ENCODE measurements around the gene GGT5.
"Not testable (repeated sequence)": the region's sequence is repeated elsewhere in the genome, so short reads cannot be mapped to it uniquely, and the experiment has no call there.

The GGT5 gene

DNA sequence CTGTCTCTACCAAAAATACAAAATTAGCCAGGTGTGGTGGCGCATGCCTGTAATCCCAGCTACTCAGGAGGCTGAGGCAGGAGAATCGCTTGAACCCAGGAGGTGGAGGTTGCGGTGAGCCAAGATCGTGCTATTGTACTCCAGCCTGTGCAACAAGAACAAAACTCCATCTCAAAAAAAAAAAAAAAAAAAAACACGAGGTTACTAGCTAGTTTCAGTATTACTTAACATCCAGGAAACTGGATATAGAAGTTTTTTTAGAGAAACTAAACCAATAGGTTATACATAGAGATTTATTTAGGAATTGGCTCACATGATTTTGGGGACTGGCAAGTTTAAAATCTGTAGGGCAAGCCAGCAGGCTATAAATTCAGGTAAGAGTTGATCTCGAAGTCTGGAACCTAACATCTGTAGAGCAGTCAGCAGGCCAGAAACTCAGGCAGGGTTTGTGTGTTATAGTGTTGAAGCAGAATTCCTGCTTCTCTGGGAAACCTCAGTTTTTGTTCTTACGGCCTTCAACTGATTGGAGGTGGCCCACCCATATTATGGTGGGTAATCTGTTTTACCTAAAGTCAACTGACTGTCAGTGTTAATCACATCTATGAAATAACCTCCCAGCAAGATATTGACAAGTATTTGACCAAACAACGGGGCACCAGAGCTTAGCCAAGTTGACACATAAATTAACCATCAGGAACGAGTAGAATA lies 3.7 kb downstream of the GGT5 start:
- not testable (repeated sequence) for H3K4me3 ChIP-seq (ENCODE audit: low read length); H3K27me3 ChIP-seq (ENCODE audit: insufficient read depth, low read length); H3K4me1 ChIP-seq (ENCODE audit: insufficient read depth, low read length); H3K36me3 ChIP-seq (ENCODE audit: insufficient read depth, low read depth, low read length); H3K27ac ChIP-seq (ENCODE audit: low read length); H3K9me3 ChIP-seq (ENCODE audit: insufficient read depth, low read depth, low read length); H3K9ac ChIP-seq (ENCODE audit: low read depth, low read length)

DNA sequence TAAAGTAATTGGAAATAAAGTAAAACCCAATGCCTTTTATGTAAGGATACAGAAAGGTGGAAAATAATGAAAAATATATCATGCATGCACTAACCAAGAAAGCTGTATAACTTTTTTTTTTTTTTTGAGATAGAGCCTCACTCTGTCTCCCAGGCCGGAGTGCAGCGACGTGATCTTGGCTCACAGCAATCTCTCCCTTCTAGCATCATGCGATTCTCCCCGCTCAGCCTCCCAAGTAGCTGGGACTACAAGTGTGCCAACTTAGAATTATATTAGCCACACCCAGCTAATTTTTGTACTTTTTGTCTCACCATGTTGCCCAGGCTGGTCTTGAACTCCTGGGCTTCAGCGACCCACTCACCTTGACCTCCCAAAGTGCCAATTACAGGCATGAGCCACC lies 4.5 kb downstream of the GGT5 start:
- Histone ChIP-seq H3K27ac (ENCODE audit: low read length) (no peak overlapping the region), H3K9ac (ENCODE audit: low read depth, low read length) (no peak overlapping the region)

DNA sequence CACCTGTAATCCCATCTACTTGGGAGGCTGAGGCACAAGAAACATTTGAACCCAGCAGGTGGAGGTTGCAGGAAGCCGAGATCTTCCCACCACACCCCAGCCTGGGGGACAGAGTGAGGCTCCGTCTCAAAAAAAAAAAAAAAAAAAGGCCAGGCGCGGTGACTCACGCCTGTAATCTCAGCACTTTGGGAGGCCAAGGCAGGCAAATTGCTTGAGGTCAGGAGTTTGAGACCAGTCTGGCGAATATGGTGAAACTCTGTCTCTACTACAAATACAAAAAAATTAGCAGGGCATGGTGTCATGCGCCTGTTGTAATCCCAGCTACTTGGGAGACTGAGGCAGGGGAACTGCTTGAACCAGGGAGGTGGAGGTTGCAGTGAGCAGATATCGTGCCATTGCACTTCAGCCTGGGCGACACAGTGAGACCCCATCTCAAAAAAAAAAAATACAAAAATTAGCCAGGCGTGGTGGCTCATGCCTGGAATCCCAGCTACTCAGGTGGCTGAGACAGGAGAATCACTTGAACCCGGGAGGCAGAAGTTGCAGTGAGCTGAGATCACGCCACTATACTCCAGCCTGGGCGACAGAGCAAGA lies 6.7 kb downstream of the GGT5 start:
- not testable (repeated sequence) for H3K27ac ChIP-seq (ENCODE audit: low read length); H3K9me3 ChIP-seq (ENCODE audit: insufficient read depth, low read depth, low read length); H3K9ac ChIP-seq (ENCODE audit: low read depth, low read length); H3K36me3 ChIP-seq (ENCODE audit: insufficient read depth, low read depth, low read length); H3K4me3 ChIP-seq (ENCODE audit: low read length); H3K4me1 ChIP-seq (ENCODE audit: insufficient read depth, low read length); H3K27me3 ChIP-seq (ENCODE audit: insufficient read depth, low read length)

More for the DNA sequence above, 4.5 kb downstream of the GGT5 start:
- no peaks in the 10 kb centered on the region for H3K9me3 ChIP-seq (ENCODE audit: insufficient read depth, low read depth, low read length)
- H3K4me1 ChIP-seq (ENCODE audit: insufficient read depth, low read length): no peaks in the 10 kb centered on the region
- no peaks in the 10 kb centered on the region for H3K36me3 ChIP-seq (ENCODE audit: insufficient read depth, low read depth, low read length)
- H3K4me3 ChIP-seq (ENCODE audit: low read length): no peak overlapping the region
- H3K27me3 ChIP-seq (ENCODE audit: insufficient read depth, low read length): no peaks in the 10 kb centered on the region

DNA sequence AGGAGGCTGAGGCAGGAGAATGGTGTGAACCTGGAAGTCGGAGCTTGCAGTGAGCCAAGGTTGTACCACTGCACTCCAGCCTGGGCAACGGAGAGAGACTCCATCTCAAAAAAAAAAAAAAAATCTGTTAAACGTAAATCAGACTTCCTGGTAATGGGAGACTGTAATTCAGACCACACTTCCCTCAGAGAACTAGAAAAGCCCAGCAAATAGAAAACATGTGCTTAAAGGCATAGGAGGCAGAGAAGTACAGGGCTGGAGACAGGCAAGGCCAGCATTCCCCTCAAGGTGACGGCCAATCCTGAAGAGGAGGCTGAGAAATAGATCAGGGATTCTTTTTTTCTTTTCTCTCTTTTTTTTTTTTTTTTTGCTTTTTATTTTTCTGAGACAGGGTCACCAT lies 8.2 kb downstream of the GGT5 start:
- no peaks in the 10 kb centered on the region for H3K9me3 ChIP-seq (ENCODE audit: insufficient read depth, low read depth, low read length)

DNA sequence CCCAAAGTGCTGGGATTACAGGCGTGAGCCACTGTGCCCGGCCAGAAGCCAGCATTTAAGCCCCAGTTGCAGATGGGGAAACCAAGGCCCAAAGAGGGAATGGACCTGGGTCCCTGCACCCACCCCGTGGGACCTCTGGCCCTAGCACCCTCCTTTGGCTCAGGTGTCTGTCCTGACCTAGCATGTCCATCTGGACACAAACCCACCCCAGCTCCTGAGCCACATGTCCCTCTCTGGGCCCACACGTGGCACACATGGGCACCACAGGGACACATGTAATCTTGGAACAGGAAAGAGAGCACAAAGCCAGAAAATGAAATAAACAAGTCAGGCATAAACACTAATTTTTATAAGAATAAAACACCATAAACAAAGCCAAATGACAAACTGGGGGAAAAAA lies 9.6 kb downstream of the GGT5 start:
- Histone ChIP-seq H3K27me3 (ENCODE audit: insufficient read depth, low read length) (no peaks in the 10 kb centered on the region), H3K36me3 (ENCODE audit: insufficient read depth, low read depth, low read length) (no peaks in the 10 kb centered on the region), H3K4me3 (ENCODE audit: low read length) (no peak overlapping the region), H3K27ac (ENCODE audit: low read length) (no peak overlapping the region), H3K4me1 (ENCODE audit: insufficient read depth, low read length) (no peaks in the 10 kb centered on the region), H3K9ac (ENCODE audit: low read depth, low read length) (no peak overlapping the region), H3K9me3 (ENCODE audit: insufficient read depth, low read depth, low read length) (no peaks in the 10 kb centered on the region)

More for the DNA sequence above, 8.2 kb downstream of the GGT5 start:
- Histone ChIP-seq H3K4me3 (ENCODE audit: low read length) (no peak overlapping the region), H3K4me1 (ENCODE audit: insufficient read depth, low read length) (no peaks in the 10 kb centered on the region), H3K9ac (ENCODE audit: low read depth, low read length) (no peak overlapping the region), H3K27ac (ENCODE audit: low read length) (no peak overlapping the region), H3K27me3 (ENCODE audit: insufficient read depth, low read length) (no peaks in the 10 kb centered on the region), H3K36me3 (ENCODE audit: insufficient read depth, low read depth, low read length) (no peaks in the 10 kb centered on the region)

DNA sequence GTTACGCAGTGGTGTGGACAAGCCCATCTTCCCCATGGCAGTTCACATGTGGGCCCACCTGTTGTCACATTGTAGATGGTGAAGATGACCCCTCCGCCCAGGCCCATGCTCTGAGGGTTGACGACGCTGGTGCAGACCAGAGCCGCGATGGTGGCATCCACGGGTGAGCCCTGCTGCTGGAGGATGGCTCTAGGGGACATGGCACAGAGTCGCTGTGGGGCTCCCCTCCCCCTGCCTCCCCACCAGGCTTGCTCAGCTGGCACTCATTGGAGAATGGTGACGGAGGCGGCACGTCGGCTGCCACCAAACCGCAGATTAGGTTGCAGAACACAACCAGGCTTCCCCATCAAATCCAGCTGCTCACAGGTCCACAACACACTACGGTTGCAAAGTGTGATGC lies 11.1 kb downstream of the GGT5 start:
- Histone ChIP-seq H3K36me3 (ENCODE audit: insufficient read depth, low read depth, low read length) (no peaks in the 10 kb centered on the region), H3K4me1 (ENCODE audit: insufficient read depth, low read length) (no peaks in the 10 kb centered on the region), H3K9ac (ENCODE audit: low read depth, low read length) (no peak overlapping the region), H3K4me3 (ENCODE audit: low read length) (no peak overlapping the region), H3K27me3 (ENCODE audit: insufficient read depth, low read length) (no peaks in the 10 kb centered on the region), H3K9me3 (ENCODE audit: insufficient read depth, low read depth, low read length) (no peaks in the 10 kb centered on the region), H3K27ac (ENCODE audit: low read length) (no peak overlapping the region)

DNA sequence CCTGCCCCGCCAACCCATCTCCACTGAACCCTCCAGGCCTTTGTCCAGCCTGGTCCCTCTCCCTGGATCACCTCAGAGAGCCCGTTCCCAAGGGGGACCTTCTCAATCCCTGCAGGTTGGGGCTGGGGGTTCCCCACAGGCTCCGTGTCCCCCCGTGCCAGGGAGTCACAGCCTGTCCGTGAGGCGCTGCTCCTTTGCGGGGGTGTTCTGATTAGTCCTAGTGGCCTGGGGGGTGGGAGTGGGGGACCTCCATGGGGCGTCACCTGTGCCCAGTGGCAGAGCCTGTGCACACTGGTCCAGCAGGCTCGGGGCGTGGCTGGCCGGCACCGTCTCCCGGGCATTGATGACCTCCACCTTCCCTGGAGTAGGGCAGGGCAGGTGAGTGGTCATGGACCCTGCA lies 11.6 kb downstream of the GGT5 start:
- no peaks in the 10 kb centered on the region for H3K36me3 ChIP-seq (ENCODE audit: insufficient read depth, low read depth, low read length)
- no peaks in the 10 kb centered on the region for H3K4me1 ChIP-seq (ENCODE audit: insufficient read depth, low read length)
- no peaks in the 10 kb centered on the region for H3K27me3 ChIP-seq (ENCODE audit: insufficient read depth, low read length)
- no peak overlapping the region for H3K27ac ChIP-seq (ENCODE audit: low read length)
- H3K9ac ChIP-seq (ENCODE audit: low read depth, low read length): no peak overlapping the region
- no peak overlapping the region for H3K4me3 ChIP-seq (ENCODE audit: low read length)
- no peaks in the 10 kb centered on the region for H3K9me3 ChIP-seq (ENCODE audit: insufficient read depth, low read depth, low read length)

DNA sequence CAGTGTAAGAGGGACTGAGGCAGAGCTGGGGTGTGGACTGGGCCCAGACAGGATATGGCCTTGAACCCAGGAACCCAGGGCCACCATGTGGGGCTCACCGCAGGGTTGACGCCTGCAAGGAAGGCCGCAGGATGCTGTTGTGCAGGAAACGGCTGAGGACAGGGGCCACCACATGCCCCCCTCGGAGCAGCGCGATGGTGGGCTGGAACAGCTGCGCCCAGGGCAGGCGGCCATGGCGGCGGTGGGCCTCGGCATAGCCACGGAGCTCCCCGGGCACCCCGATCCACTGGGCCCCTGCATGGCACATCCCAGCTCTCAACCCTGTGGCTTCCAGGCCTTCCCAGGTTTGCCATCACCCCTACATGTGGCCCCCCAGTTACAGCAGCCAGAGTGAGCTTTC lies 12.2 kb downstream of the GGT5 start:
- no peak overlapping the region for H3K4me3 ChIP-seq (ENCODE audit: low read length)
- H3K4me1 ChIP-seq (ENCODE audit: insufficient read depth, low read length): no peaks in the 10 kb centered on the region
- no peaks in the 10 kb centered on the region for H3K27me3 ChIP-seq (ENCODE audit: insufficient read depth, low read length)
- H3K9me3 ChIP-seq (ENCODE audit: insufficient read depth, low read depth, low read length): no peaks in the 10 kb centered on the region
- H3K9ac ChIP-seq (ENCODE audit: low read depth, low read length): no peak overlapping the region
- no peak overlapping the region for H3K27ac ChIP-seq (ENCODE audit: low read length)
- no peaks in the 10 kb centered on the region for H3K36me3 ChIP-seq (ENCODE audit: insufficient read depth, low read depth, low read length)

DNA sequence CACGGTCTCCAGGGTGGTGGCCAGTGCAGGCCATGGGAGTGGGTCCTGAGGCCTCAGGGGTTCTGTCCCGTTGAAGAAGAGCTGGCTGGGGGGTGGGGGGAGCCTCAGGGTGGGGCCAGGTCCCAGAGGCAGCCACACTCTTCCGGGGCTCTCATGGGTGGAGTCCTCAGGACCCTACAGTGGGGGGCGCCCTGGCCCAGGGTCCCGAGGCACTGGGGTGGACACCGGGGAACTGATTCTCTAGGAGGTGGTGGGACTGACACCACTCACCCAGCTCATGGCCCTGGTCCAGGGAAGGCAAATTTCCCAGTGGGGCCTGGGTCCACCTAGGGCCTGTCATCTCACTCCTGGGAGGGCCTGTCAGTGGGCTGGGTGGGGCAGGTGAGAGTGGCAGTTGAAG lies 12.8 kb downstream of the GGT5 start:
- H3K27me3 ChIP-seq (ENCODE audit: insufficient read depth, low read length): no peaks in the 10 kb centered on the region
- H3K27ac ChIP-seq (ENCODE audit: low read length): no peak overlapping the region
- H3K9ac ChIP-seq (ENCODE audit: low read depth, low read length): no peak overlapping the region
- H3K9me3 ChIP-seq (ENCODE audit: insufficient read depth, low read depth, low read length): no peaks in the 10 kb centered on the region
- H3K4me3 ChIP-seq (ENCODE audit: low read length): no peak overlapping the region
- H3K4me1 ChIP-seq (ENCODE audit: insufficient read depth, low read length): no peaks in the 10 kb centered on the region
- H3K36me3 ChIP-seq (ENCODE audit: insufficient read depth, low read depth, low read length): no peaks in the 10 kb centered on the region

DNA sequence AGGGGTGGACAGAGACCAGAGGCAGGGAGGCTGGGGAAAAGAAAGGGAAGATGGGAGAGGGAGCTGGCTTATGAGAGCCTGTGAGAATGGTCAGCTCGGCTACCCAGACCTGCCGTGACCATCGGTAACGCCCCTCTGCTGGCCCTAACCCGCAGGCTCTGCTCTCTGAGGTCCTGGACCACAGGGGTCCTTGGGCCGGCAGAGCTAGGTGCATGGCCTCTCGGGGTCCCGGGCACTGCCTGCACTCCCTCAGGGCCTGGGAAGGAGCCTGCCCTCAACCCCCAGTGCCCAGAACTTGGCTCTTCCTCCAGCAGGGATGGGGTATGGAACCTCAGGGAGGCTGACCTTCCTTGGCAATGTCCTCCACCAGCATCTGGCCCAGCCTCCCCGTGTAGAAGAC lies 13.2 kb downstream of the GGT5 start:
- Histone ChIP-seq H3K27ac (ENCODE audit: low read length) (no peak overlapping the region), H3K9ac (ENCODE audit: low read depth, low read length) (no peak overlapping the region), H3K9me3 (ENCODE audit: insufficient read depth, low read depth, low read length) (no peaks in the 10 kb centered on the region), H3K36me3 (ENCODE audit: insufficient read depth, low read depth, low read length) (no peaks in the 10 kb centered on the region), H3K27me3 (ENCODE audit: insufficient read depth, low read length) (no peaks in the 10 kb centered on the region), H3K4me1 (ENCODE audit: insufficient read depth, low read length) (no peaks in the 10 kb centered on the region), H3K4me3 (ENCODE audit: low read length) (no peak overlapping the region)

DNA sequence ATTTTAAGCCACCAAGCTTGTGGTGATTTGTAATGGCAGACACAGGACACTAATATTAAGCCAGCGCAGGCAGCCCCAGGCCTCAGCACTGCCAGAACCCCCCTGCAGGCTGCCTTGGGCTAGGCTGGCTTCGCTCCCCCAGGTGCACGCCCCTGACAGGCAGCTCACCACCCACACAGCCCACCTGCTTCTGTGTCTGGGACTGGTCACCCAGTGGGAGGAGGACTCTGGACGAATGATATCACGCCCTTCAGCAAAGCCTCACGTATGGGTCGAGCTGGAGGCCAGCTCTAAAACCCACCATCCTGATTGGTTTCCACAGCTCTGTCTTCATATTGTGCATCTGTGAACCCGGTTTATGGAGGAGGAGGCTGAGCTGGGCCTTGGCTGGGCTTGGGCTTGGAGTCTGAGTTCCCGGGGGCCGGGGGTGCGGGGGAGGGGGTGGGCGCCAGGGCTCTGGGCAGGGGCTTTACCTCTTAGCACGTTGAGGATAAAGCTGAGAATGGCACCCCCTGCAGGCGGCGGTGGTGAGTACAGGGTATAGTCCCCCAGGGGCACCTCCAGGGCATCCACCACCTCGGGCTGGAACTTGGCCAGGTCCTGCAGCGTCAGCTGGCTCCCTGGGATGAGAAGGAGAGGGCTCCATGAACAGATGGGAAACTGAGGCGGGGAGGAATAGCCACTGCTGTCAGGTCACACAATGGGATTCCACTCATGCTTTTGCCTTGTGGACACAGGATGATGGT lies 13.8 kb downstream of the GGT5 start:
- no peaks in the 10 kb centered on the region for H3K27me3 ChIP-seq (ENCODE audit: insufficient read depth, low read length)
- no peak overlapping the region for H3K9ac ChIP-seq (ENCODE audit: low read depth, low read length)
- H3K4me3 ChIP-seq (ENCODE audit: low read length): no peak overlapping the region
- no peaks in the 10 kb centered on the region for H3K9me3 ChIP-seq (ENCODE audit: insufficient read depth, low read depth, low read length)
- H3K4me1 ChIP-seq (ENCODE audit: insufficient read depth, low read length): no peaks in the 10 kb centered on the region
- H3K27ac ChIP-seq (ENCODE audit: low read length): no peak overlapping the region
- H3K36me3 ChIP-seq (ENCODE audit: insufficient read depth, low read depth, low read length): no peaks in the 10 kb centered on the region

DNA sequence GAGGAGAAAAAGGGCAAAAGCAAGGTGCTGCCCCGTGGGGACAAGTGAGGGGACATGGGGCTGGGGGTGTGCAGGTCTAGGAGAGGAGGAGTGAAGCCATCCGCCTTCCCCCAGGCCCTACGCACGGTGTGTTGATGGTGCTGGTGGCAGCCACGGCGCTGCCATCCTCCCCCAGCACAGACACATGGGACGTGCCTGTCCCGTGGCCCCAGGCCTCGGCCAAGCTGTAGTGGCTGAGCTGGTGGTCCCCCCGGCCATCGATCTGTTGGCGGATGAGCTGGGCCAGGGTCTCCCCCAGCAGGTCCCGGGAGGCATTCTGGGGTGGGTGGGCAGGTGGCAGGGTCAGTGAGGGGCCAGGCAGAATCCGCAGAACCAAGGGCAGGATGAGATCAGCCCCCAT lies 18.9 kb downstream of the GGT5 start:
- Histone ChIP-seq H3K4me3 (ENCODE audit: low read length) (no peak overlapping the region), H3K36me3 (ENCODE audit: insufficient read depth, low read depth, low read length) (no peaks in the 10 kb centered on the region), H3K9ac (ENCODE audit: low read depth, low read length) (no peak overlapping the region), H3K4me1 (ENCODE audit: insufficient read depth, low read length) (no peaks in the 10 kb centered on the region), H3K9me3 (ENCODE audit: insufficient read depth, low read depth, low read length) (no peaks in the 10 kb centered on the region), H3K27ac (ENCODE audit: low read length) (no peak overlapping the region), H3K27me3 (ENCODE audit: insufficient read depth, low read length) (no peaks in the 10 kb centered on the region)
